Activated gamma-delta T cell treated with anti-CD3 and anti-CD28 coated beads, Interleukin-2, amount 50 U/mL, for 16 hours (primary cell): ENCODE measurements around the gene PRRC2C.

Experiments
- DNase-seq: peaks from one replicate; pipeline ENCODE4 v3.0.0-alpha.2; 2020; ENCODE audit warnings: low read depth

Gene PRRC2C

GRCh38 chr1:171637928-171638576 lies 152.7 kb downstream of the PRRC2C start:
- DNase-seq = no peak

DNA sequence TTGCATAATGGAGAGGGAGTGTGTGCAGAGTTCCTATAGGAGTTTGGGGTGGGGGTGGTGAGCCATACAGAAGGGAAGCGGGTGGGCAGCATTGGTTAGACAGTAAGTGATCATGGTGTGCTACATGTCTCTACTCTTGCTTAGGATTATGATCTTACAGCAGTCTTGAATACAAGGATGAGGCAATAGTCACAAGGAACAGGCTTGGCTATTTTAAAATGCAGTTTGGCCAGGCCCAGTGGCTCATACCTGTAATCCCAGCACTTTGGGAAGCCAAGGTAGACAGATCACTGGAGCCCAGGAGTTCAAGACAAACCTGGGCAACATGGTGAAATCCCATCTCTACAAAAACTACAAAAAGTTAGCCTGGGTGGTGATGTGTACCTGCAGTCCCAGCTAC lies 154.9 kb downstream of the PRRC2C start:
- DNase-seq = no peak

GRCh38 chr1:171641076-171641864 lies 155.9 kb downstream of the PRRC2C start:
- no peak for DNase-seq

DNA sequence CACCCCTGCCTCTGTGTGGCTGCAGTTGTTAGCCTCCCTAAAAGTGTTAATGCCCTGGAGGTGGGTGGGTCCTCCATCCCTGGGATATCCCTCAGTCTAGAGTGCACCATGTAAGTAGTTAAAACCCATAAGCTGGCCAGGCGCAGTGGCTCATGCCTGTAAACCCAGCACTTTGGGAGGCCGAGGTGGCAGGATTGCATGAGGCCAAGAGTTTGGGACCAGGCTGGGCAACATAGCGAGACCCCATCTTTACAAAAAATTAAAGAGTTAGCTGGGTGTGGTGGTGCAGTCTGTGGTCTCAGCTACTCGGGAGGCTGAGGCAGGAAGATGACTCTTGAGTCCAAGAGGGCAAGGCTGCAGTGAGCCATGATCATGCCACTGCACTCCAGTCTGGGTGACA lies 156.9 kb downstream of the PRRC2C start:
- no peak for DNase-seq
